ENCODE data around the gene ARHGEF40.

ARHGEF40 gene

DNA sequence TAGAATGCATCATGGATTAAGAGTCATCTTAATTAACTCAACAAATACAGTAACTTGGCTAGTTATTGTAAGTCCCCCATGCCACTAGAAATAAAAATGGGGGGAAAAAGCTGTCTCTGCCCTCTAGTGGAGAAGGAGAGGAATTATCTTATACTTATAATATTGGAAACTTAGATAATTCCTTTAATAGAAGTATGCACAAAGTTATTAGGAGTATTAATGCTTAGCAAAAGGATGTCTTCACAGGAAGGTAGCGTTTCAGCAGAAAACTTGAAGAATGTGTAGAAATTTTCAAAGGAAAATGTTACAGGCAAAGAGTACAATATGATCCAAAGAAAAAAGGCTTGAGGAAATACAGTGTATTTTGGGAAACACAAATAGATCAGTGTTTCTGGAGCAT, 65.9 kb downstream of the ARHGEF40 start:
- peak; percentile 8 for DNase-seq
